Measurements from ENCODE around the gene ACOXL.
"Not testable (repeated sequence)": the region's sequence is repeated elsewhere in the genome, so short reads cannot be mapped to it uniquely, and the experiment has no call there.

Gene ACOXL

DNA sequence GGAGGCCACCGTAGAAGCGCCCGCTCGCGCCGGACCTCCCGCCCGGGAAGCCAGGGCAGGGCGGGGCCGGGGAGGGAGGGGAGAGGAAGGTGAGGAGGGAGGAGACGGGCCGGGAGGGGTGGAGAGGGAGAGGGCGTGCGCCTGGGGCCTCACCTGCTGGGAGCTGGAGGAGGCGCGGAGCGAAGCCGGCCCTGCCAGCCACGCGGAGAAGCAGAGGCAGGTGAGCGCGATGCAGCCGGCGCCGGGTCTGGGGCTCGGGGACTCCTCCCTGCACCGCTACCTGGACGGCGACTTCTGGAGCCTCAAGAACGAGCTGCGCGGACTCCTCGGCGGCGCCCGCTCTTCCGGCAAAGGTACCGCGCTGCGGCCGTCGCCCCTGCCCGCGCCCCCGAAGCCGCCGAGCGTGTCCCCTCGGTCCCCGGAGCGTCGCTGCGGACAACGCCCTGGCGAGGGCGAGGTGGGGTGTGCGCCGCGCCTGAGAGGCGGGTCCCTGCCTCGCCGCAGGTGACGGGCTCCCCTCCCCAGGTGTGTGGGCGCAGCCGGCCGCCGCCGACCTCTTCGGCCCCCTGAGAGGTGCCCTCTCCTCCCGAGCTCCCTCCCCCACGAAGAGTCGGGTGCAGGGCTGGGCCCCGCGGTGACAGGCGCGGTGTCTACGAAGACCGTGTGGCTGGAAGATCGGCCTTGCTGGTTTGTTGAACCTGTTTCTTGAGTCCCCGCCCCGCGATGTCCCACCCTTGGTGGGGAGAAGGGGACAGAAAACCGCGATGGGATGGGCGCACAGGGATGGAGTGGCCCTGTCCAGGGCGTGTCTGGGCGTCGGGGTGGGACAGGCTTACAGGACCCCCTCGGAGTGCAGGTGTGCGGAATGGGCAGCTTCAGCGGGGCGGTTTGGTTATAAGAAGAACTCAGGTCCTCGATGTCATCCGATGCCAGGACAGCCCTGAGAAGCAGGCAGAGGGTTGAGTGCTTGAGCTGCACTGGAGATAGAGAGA lies at the start of gene ACOXL:
ACOXL (plus strand) TSS at position 152 of the 992 bp plus-strand sequence. CDS start 35,817 bp downstream, outside the sequence.
- DNase-seq (ENCODE audit: extremely low spot score, insufficient read length, low read depth) (no peak), FAIRE-seq (no peak)

- DNase-seq (ENCODE audit: extremely low spot score, insufficient read length, low read depth) (no peak), FAIRE-seq (no peak)
Observed at GRCh38 chr2:110682872-110683271, 49.5 kb upstream of the ACOXL start.

GRCh38 chr2:110687775-110688484 lies 44.4 kb upstream of the ACOXL start:
- not testable (repeated sequence) for DNase-seq (ENCODE audit: extremely low spot score, insufficient read length, low read depth); FAIRE-seq

GRCh38 chr2:110688594-110689091 lies 43.7 kb upstream of the ACOXL start:
- FAIRE-seq: no peak

DNA sequence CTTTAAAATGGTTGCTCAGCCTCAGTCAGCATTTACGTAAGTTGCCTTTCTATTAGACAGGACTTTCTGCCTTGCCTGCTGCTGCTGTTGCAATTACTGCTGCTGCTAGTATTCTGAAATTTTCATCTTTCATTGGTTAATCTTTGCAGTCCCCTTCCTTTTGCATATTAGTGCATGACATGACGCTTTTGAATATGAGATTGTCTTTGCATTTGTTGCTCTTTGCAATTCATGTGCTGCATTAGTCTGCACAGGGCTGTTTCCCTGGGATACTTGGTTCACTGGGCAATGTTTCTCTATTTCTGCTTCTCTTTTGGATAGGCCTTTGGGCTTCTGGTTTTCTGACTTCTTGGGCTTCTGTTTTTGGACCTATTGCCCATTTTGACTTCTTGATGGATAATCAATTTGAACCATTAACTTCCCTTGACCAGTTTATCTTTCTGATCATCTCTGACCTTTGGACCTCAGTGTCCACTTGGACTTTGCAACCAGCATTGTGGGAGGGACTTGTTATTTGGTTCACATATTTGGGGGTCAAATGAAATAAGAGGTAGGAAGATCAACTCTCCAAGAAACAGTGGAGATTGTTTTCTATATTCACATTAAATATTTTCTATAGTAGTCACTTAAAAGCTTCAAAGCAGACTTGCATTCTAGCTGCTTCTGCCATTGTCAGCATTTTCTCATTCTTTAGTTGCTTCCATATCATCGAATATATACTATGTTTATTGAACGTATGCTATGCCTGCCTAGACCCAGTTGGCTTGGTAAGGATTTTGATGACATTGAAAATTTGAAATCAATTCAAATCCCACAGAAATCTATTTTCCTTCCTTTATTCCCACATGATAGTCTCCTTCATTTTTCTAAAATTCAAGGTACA lies 42.0 kb upstream of the ACOXL start:
- FAIRE-seq (no peak), DNase-seq (ENCODE audit: extremely low spot score, insufficient read length, low read depth) (no peak)

More at GRCh38 chr2:110688594-110689091, 43.7 kb upstream of the ACOXL start:
- no peak for DNase-seq (ENCODE audit: extremely low spot score, insufficient read length, low read depth)

DNA sequence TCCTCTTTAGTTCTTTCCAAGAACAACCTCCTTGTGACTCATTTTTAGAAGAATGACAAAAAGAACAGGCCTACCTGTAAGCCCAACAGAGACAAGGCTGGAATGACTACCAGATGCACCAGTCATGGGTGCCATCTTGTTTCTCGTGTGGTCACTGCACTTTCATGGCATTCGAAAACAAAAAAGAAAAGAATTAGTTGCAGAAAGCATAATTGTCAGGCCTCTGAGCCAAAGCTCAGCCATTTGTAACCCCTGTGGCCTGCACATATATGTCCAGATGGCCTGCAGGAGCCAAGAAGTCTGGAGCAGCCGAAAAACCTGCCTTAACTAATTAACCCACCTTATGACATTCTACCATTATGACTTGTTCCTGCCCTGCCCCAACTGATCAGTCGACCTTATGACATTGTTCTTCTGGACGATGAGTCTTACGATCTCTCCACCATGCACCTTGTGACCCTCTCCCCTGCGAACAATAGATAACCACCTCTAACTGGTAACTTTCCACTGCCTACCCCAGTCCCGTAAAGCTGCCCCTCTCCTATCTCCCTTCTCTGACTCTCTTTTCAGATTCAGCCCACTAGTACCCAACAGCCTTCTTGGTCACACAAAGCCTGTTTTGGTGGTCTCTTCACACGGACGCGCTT lies 40.6 kb upstream of the ACOXL start:
- no peak for FAIRE-seq
- DNase-seq (ENCODE audit: extremely low spot score, insufficient read length, low read depth): no peak

GRCh38 chr2:110695146-110695898 lies 37.1 kb upstream of the ACOXL start:
- peak; percentile 71 for FAIRE-seq
- DNase-seq (ENCODE audit: extremely low spot score, insufficient read length, low read depth): not testable (repeated sequence)

DNA sequence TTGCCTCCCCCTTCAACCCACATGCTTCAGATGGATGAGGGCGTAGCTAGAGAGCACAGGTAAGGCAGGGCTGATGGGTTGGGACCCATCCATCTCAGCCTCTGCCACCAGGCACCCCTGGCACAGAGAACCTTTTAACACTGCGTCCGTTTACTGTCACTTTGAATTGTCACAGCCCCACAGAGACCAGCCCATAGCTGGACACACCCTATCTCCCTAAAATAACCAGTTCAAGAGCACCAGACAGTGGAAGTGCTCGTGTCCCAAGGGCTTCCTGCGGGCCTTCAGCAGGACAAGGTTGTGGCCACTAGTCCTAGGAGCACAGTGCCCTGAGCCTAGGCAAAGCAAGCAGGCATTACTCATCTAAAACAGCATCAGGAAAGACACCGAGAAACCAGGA lies 34.1 kb upstream of the ACOXL start:
- FAIRE-seq; DNase-seq (ENCODE audit: extremely low spot score, insufficient read length, low read depth): not testable (repeated sequence)

DNA sequence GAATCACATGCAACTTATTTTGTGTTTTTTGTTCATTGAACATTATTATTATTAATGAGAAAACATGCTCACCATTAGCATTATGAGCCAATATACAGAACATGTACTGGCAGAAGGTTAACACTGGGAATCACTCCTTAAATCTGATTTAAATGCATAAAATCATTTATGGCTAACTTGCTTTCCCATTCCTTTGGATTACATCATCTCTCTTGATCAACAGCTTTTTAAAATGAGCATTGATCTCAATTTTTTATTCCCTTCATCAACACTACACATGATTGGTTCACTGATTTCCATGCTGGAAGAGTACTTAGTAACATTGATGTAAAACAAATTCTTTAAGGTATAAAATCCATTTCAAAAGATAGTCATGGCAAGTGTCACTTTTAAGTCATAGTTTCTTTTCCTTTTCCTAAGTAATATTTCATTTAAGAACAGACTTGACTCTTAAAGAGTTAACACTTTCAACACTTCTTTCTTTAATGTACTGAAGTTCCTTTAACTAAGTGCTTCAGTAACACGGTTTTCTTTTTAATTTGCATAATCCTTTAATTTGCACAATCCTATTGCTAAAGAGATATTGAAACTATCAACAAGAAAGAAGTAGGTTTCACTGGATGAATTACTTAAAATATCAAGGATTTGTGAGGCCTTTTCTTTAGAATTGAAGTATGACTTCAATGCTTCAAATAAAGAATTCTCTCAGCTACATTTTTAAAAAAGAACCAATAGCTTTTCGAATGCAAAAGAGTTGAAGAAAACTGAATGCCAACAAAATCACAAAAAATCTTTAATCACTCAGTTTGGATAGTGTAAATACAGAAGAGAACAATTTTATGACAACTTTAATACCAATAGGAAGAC lies 29.6 kb upstream of the ACOXL start:
- no peak for FAIRE-seq
- no peak for DNase-seq (ENCODE audit: extremely low spot score, insufficient read length, low read depth)

DNA sequence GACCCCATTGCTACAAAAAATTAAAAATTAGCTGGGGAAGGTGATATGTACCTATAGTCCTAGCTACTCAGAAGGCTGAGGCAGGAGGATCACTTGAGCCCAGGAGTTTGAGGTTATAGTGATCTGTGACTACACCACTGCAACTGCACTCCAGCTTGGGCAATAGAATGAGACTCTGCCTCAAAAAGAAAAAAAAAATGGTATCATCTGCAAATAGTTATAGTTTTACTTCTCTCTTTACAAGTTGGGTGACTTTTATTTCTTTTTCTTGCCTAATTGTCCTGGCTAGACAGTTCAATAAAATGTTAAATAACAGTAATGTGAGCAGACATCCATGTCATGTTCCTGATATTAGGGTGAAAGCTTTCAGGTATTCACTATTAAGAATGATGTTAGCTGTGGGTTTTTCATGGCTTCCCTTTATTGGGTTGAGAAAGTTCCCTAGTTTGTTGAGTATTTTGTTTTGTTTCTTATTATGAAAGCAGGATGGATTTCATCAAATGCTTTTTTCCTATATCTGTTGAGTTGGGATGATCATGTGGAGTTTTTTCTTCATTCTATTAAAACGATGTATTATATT lies 24.9 kb upstream of the ACOXL start:
- DNase-seq (ENCODE audit: extremely low spot score, insufficient read length, low read depth): no peak
- no peak for FAIRE-seq

- no peak for FAIRE-seq
- no peak for DNase-seq (ENCODE audit: extremely low spot score, insufficient read length, low read depth)
Observed at GRCh38 chr2:110708455-110708854, 23.9 kb upstream of the ACOXL start.

DNA sequence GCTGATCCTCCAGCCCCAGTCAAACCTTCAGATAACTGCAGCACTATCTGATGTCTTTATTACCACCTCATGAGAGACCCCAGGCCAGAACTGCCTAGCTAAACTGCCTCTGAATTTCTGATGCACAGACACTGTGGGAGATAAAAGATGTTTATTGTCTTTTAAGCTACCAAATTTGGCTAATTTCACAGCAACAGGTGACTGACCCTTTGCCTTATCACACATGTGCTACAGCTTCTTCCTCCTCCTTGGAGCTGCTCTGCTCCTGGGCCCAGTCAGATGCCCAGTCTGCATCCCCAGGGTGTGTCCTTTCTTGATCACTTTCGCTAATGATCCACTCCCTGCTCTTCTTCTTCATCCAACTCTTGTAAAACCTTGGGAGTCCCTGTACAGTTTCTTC lies 19.6 kb upstream of the ACOXL start:
- DNase-seq (ENCODE audit: extremely low spot score, insufficient read length, low read depth): no peak
- no peak for FAIRE-seq

DNA sequence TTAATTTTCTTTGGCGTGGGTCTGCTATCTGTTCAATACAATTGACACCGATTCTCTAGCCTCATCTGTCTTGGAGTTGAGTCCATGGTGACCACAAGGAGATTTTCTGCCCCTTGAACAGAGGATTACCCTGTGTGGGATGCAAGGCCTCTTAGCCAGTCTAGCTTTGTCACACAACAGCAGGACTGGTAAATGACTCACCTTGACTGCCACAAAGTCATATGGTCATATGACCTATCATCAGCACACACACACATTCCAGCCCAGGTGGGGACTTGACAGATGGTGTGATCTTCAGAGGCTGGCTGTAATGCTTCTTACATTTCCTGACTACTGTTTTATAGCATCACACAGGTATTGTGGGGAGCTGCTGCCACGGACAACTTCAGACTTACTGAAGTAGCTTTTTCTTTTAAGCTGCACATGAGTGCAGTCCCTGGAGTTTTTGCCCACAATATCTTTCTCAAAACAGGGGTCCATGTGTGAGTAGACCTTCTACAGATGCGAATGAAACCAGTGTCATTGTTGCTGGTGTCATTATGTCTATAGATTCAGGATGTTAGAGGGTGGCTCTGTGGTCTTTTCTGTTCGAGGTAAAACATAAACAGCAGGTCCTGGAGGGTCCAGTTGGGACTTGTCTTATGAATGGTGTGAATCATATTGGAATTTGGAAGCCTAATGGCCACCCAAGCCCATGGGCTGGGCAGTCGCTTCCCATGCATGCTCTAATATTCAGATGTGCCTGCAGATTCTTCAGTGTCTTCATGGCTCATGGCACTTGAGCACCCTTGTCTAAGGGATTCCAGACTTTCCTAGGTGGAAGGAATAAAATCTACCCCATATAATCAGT lies 18.6 kb upstream of the ACOXL start:
- DNase-seq (ENCODE audit: extremely low spot score, insufficient read length, low read depth): no peak
- FAIRE-seq: no peak

- FAIRE-seq (no peak), DNase-seq (ENCODE audit: extremely low spot score, insufficient read length, low read depth) (no peak)
Observed at GRCh38 chr2:110714452-110715224, 17.7 kb upstream of the ACOXL start.

GRCh38 chr2:110716959-110717645 lies 15.3 kb upstream of the ACOXL start:
- FAIRE-seq: no peak
- no peak for DNase-seq (ENCODE audit: extremely low spot score, insufficient read length, low read depth)
